Frontal cortex (tissue), 4 donors: ENCODE data around the gene B3GAT1. TPM values are rescaled to one million over a fixed set of nuclear protein-coding genes. Genes with fewer than 3 reads are reported as not detected.
"Not testable (repeated sequence)": the region's sequence is repeated elsewhere in the genome, so short reads cannot be mapped to it uniquely, and the experiment has no call there.

Source experiments
- DNase-seq, 2 donors: peaks; one replicate each; pipeline ENCODE4 v3.0.0; 2012; ENCODE audit warnings: low spot score in 2 of 2
- FAIRE-seq: peaks from 2 replicates; lab custom pipeline; 2012; peaks lifted over from hg19 to GRCh38; lab: Jason Lieb, UNC
- total RNA-seq: library from RNA; depleted of rRNA; stranded (reverse); fragments of >200 nt; gene quantifications from one replicate; pipeline ENCODE4 v1.2.3, GENCODE V29; 2014
- donor health status: control.
- donor health status: control.
- donor health status: control.

Gene B3GAT1
- total RNA-seq, 1 donor from 2014 or later = 47.3 TPM

DNA sequence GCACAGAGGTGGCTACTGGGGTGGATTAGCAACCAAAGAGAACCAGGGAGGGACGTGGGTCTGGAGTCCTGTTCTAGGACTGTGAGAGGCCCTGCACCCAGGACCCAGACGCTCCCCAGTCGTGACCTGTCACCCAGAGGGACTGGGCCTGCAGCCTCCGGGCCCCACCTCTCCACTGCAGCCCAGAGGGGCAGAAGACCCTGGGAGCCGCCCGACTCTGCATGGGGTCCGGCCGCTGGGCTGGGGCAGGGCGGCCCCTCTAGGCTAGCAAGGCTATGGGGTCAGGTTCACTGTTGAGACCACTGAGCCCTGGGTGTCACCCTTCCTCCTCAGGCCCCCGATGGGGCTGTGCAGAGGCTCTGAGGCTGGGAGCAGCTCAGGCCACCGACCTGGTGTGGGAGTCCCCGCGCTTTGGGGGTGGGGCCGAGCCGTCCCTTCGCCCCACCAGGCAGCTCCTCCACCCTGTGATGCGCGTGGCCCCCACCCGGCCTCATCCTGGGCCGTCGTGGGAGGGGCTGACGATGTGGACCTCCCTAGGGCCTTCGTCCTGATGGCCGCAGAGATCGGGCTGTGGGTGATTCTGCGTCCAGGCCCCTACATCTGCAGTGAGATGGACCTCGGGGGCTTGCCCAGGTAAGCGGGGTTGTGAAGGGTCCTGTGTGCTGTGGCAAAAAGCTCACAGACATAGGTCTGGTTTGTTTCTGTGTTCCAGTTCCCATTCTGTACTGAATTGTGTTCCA is 67.4 kb downstream of the B3GAT1 start:
- not testable (repeated sequence) for DNase-seq, FAIRE-seq

- no peak for FAIRE-seq
- DNase-seq = no peak
Measured at GRCh38 chr11:134343646-134344045, 68.4 kb downstream of the B3GAT1 start.

GRCh38 chr11:134342572-134343340 is 69.3 kb downstream of the B3GAT1 start:
- FAIRE-seq (no peak), DNase-seq (no peak)

GRCh38 chr11:134341805-134342571 is 70.1 kb downstream of the B3GAT1 start:
- DNase-seq = no peak
- FAIRE-seq = no peak

- FAIRE-seq (no peak), DNase-seq (no peak)
Measured at GRCh38 chr11:134340354-134340964, 71.6 kb downstream of the B3GAT1 start.

GRCh38 chr11:134339756-134340155 is 72.3 kb downstream of the B3GAT1 start:
- FAIRE-seq (no peak), DNase-seq (no peak)

- DNase-seq (no peak), FAIRE-seq (no peak)
Measured at GRCh38 chr11:134338654-134339053, 73.4 kb downstream of the B3GAT1 start.

DNA sequence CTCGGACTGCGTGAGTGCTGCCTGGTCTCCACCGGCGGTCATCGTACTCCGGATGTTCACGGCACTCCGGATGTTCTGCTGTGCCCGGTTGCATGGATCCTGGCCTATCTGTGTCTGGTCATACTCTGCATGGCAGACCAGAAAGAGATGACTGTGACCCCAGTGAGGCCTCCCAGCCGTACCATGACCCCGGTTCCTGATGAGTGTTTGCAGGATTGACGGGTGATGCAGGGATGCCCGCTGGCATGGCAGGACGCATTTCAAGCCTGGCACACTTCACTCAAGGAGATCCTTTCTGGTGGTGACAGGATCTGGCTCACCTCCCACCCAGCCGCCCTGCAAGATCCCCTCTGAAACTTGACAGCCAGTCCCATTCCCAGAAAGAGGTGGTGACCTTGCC is 74.0 kb downstream of the B3GAT1 start:
- DNase-seq (no peak), FAIRE-seq (no peak)

DNA sequence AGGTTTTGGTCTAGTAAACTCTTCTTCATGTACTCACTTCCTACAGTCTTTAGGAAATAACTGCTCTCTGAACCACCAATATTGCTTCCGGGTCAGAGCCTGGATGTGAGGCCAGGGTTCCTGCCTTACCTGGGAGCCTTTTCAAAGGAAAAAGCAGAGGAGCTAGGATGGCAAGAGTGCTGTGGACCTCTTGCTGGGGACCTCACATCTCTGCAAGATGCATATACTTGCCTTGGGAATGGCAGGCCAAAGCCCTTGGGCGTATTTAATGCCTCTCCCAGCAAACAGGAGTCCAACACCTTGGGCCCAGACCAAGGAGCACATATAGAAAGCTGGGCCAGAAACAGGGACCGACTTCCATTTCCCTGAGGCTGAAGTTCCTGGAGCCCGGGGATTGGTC is 75.0 kb downstream of the B3GAT1 start:
- FAIRE-seq = no peak
- no peak for DNase-seq

GRCh38 chr11:134334796-134335571 is 77.1 kb downstream of the B3GAT1 start:
- DNase-seq = no peak
- FAIRE-seq = no peak

DNA sequence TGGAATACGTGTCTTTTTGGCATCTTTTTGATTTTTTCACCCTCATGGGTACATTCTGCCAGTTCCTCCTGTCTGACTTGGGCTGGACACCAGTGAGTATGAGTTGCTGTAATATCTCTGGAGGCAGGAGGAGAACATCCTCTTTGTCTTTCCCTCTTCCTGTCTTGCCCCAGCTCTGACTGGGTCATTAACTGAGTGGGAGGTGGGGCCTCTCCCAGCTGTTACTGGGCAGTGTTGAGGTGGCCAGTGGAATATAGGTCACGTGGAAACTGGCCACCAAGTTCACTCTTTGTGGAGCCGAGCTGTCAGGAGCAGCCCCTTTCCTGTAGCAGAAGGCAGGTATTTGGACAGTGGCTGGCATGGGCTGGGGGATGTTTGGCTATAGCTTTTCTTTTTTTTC is 78.1 kb downstream of the B3GAT1 start:
- FAIRE-seq = no peak
- peak in 1 of 2 donors; percentile 17 for DNase-seq

DNA sequence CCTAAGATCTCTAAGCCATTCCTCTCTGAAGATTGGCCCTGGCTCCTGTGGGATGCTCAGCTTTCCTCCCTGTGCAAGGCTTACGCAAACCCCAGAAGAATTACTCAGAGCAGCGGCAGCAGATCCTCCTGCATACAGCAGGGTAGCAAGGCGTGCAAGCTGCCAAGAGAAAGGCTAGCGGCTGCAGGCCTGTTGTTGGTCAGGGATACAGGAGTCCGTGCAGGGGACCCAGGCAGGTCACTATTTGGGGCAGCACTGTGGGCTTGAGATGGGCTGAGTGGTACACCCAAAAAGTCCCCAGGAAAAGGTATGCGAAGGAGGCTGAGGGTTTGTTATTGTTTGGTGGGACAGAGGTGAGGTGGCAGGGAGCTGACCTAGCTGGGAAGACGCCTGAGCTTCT is 78.7 kb downstream of the B3GAT1 start:
- FAIRE-seq (no peak), DNase-seq (peak in 1 of 2 donors; percentile 13)

- no peak for FAIRE-seq
- no peak for DNase-seq
Measured at GRCh38 chr11:134332782-134333181, 79.3 kb downstream of the B3GAT1 start.

DNA sequence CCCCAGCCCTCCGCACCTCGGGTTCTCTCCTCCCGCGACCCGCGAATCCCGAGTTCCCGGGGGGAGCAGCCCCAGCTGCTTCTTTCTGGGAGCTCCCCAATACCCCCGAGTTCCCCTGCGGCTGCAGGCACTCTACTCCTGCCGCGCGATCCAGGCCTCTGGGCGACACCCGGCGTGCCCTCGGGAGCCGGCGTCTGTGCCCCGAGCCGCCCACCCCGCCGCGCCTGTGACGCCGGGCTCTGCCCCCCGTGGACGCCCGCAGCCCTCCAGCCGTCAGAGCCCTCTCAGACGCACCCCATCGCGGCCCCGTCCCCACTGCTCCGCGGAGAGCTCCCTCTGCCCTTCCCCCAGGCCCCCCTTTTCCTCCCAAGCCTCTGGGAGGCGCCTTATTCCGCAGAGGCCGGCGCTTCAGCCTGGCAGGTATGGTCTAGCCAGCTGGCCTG is 79.8 kb downstream of the B3GAT1 start:
- DNase-seq (peak in 1 of 2 donors; percentile 13), FAIRE-seq (no peak)

DNA sequence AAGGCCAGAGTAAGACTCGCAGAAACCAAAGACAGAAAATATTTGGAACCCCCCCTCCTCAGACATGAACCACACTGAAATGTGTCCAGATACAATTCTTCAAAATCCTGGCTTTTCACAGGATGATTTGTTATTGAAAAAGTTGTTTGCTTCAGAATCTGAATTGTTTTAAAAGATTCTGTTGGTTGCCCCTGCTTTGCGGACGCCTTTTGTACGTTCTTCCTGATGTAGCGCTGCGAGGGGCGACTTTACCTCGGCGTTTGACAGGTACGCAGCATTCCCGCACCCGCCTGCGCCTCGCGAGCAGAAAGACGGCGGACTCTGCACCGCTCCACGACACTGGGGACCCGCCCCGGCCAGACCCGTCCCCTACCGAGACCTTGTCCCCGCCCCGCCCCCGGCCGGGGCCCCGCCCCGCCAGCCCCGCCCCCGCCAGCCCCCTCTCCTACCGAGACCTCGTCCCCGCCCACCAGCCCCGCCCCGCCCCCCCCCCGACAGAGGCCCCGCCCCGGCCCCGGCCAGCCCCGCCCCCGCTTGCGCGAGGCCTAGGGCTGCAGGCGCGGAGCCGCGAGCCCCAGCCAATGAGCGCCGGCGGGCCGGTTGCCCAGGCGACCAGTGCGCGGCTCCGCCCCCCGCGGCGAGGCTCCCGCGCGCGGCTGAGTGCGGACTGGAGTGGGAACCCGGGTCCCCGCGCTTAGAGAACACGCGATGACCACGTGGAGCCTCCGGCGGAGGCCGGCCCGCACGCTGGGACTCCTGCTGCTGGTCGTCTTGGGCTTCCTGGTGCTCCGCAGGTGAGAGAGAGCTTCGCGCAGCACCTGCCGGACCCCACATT is 80.5 kb downstream of the B3GAT1 start, which contains the start of gene GLB1L2:
TSS of gene GLB1L2 (plus strand) at position 635 of the 835 bp plus-strand sequence. CDS start at position 709, 74 bp downstream.
- peak; percentile 94 to 95 for DNase-seq
- FAIRE-seq = no peak

- FAIRE-seq (no peak), DNase-seq (no peak)
Measured at GRCh38 chr11:134330611-134331353, 81.3 kb downstream of the B3GAT1 start.
